NCI-H2029 (cell line): ENCODE measurements around the gene PTPRK.

Experiments used
- DNase-seq: peaks from one replicate; lab custom pipeline; 2025; lab: John Stamatoyannopoulos, UW

PTPRK gene

DNA sequence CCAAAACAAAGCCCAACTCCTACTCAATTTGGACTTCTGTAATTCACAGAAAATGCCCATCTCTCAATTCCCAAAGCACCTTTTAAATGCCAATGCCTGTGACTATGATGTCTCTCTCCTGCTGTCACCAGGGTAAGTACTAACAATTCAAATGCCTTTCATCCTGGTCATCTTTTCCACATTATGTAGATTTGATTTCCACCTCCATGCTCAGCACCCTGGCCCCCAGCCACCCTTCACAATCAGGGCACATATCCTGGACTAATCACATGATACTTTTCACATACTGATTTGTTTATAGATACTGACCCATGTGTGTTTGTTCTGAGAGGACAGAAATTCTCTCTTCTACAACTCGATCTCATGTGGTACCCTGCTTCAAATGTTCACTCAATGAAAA lies 236.3 kb downstream of the PTPRK start:
- DNase-seq = no peak

DNA sequence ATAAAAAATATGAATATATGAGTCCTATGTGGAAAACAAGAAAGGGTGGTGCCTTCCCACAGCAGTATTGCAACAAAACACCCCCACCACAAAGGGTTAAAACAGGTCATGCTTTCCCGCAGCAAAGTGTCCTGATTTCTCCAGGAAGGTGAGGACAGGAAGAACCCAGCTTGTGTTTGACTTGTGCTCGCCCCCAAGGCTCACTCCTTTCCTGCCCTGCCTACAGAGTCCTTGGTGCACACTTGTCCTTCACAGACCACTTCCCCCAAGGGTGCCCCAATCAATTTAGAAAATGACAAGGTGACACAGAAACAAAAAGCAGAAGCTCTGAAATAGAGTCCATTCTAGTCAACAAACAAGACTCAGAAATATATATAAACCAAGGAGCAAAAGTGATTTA lies 237.4 kb downstream of the PTPRK start:
- no peak for DNase-seq

DNA sequence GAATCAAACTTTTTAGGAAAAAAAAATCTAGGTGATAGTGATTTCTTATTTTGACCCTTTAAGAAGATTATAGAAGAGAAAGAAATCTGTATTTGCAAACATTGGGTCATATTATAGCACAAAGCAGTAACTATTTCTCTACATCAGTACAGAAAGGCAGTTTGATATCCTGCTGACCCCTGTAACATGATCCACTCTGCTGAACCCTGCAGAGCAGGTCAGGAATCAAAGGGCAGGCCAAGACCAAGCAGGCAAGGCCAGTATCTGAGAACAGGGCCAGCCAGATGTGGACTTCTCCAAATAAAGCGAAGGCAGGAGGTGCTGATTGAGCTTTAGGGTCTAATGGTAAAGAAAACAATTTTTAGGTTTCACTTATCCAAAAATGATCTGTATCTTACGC lies 239.4 kb downstream of the PTPRK start:
- no peak for DNase-seq

DNA sequence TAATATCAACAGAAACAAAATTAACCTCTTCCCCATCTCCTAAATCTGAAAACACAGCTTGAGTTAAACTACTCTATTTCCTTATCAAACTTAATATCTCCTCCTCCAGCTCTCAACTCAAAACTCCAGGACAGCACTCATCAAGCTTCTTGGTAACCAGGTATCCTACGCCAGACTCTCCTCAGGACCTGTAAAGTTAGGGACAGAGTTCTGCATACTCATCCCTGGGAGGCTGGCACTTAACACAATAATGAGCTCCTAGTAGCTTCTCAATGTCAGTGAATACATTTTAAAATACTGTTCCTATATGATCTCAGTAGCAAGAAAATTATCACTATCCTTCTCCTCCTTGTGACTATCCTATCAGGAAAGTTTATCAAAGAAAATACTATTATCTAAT lies 240.3 kb downstream of the PTPRK start:
- no peak for DNase-seq

DNA sequence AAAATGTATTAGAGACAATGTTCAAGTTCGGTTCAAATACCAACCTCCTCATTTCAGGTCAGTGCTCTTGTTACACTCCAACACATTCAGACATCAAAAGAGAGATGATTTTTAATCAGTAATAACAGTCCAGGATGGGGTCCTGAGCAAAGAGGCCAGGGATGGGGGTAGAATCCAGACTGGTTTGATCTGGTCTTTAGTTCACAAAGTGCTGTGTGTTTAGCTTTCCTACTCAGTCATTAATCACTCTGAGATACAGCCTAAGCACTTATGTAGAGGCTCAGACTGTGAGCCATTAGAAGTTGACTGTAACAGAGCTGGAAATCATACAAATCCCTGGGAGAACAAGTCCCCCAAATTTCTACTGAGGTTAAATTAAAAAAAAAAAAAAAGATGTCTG lies 241.6 kb downstream of the PTPRK start:
- no peak for DNase-seq

DNA sequence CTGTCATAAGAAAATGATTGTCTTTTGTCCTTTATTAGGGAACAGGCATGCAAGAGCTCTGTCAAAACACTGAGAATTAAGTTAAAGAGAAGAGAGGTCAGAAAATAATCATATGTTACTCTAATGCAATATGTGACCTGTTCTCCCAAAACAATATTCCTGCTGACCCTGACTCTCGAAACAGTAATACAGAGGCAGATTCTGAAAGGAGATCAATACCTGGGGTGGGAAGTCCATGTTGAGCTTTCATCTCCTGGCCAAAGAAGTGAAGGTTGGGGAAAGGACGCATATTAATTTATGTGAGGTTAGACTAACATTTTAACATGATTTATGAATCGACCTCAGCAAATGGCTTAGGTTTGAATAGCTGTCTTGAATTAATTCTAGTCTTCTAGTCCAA lies 243.0 kb downstream of the PTPRK start:
- DNase-seq = no peak

DNA sequence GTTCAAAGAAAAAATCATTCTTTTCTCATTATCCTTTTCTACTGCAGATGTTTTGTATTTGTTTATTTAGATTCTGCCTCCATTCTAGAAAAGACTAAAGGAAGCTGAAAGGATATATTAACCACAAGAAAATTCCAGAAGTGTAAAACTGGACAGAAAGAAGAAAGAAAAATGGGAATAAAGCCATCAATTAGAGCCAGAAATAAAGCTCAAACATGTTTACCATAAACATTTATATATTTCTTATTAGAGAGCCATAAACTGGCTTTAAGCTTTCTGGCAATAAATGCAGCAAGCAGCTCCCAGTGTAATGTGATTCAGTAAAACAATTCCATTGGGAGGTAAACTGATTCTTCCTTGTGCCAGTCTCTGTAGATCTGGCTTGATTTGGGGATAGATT lies 244.1 kb downstream of the PTPRK start:
- DNase-seq = no peak

DNA sequence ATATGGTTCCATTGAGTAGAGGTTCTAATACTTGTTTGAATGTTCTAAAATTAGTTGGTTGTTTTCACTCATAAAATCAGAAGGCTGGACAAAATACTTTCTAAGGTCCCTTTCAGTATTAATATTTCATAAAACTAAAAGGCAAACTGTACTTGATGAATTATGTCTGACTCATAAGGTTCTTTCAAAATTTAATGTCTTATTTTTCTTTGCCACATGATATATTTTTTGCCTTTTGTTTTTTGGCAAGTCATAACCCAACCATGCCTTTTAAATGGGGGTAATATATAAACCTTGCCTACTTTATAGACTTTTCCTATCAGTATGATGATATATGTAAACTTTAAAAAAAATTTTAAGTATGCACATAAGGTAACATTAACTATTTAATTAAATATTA lies 244.7 kb downstream of the PTPRK start:
- DNase-seq = no peak

DNA sequence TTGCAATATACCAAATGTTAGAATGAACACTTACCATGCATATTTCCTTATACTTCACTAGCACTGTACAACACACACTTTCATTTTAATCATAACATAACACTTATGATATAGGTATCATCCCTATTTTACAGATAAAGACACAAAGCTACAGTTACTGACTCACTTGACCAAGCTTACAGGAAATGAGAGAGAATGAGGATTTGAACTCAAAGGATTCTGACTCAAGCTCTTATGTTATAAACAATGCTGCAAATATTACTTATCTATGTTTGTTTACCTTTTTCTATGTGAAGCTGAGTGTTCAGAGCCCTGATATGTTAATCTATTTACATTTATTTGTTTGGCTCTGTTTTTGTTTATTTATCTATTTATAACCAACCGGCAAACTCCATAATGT lies 245.4 kb downstream of the PTPRK start:
- DNase-seq = no peak

DNA sequence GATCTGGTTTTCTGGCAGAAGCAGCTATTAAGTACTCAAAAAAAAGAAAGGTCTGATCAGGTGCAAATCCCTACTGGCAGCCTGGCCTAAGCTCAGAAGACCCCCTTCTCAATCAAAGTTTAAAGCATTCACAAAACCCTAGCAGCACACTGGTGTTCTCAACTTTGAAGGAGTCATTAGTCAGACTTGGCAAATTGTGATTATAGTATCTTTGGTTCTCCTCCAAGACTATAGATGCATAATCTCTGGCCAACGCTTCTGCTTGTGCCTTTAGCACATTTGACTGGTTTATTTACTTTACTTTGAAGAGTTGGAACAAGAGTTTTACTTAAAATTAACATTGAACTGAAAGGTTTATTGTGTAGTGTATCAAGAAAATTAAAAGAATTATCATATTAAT lies 248.9 kb downstream of the PTPRK start:
- no peak for DNase-seq

DNA sequence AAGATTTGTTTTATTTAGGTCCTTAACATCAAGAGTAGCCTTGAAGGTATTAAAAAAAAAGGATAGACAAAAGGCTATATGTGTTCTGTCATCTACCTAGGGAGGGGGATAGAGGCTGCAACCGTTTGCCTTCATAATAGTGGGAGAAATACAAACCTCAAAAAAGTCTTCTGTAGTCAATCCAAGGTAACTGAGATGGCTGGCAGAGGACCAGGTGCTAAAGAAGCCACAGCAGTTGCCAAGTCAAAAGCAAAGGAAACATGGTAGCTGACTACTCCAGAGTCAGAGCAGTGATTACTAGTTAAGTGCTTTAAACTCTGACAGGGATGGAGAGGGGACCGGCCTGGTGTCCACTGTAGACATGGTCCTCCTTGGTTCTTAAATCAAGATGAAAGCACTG lies 249.4 kb downstream of the PTPRK start:
- no peak for DNase-seq

DNA sequence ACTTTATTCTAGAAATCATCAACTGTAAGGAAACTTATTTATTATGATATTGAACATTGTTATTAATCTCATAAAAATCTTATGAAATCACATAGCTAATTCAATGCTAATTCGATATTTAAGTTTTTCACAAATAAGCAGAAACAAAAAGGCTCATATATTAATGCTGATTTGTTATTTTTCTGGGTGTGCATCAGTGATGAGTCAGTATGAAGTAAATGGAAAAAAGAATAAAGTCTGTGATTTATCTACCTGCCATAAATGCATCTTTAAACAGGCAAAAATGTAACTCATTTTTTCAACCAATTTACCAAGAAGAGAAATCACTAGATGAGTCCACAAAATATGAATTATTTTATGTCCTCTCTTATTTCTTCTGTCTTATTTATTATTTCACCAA lies 253.5 kb downstream of the PTPRK start:
- DNase-seq = no peak

DNA sequence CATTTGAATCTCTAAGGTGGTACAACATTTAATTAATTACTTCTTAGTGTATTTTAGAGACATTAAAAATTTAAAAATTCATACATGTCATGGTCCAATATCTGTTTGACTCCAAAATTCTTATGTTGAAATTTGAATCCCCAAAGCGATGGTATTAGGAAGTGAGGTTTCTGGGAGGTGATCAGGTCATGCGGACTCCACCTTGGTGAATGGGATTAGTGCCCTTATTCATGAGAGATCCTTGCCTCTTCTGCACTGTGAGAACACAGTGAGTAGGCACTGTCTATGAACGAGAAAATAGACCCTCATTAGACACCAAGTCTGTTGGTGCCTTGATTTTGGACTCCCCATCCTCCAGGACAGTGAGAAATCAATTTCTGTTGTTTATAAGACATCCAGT lies 254.7 kb downstream of the PTPRK start:
- no peak for DNase-seq

DNA sequence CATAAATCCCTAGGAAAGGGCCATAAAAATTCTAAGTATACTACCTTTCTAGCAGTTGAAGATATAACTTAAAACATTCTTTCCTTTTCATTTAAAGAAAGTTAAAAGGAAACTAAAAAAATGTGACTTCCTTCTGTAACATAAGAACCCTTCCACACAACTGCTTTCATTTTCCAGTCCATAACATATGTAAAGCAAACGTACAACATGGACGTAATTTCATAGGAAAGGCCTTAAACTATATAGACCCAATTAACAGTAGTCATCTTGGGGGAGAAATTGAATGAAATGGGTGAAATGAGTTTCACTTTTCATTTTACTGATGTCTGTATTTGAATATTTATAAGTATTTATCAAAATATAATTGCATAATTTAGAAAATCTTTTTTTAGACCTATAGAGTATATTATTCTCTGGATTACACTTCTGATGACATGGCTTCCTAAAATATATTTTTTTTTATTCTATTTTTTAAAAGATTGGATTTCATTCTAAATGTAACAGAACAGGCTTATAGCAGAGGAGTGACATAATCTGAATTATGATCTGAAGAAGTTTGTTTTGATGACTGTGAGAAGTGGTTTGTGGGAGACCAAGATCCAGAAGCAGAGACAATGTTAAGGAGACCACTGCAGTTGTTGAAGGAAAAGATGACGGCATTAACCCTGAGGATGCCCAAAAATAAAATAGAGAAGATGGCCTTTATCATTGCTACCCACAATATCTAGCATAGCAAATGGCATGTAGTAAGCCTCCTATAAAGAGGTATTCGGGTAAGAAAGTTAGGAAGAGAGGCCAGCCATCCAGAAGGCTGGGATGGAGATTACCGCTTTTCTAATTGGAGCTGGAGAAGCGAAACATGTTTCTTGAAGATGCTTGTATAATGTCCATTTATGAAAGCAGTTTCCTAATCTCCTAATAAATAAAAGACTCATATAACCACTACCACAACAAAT lies 260.4 kb downstream of the PTPRK start:
- no peak for DNase-seq

DNA sequence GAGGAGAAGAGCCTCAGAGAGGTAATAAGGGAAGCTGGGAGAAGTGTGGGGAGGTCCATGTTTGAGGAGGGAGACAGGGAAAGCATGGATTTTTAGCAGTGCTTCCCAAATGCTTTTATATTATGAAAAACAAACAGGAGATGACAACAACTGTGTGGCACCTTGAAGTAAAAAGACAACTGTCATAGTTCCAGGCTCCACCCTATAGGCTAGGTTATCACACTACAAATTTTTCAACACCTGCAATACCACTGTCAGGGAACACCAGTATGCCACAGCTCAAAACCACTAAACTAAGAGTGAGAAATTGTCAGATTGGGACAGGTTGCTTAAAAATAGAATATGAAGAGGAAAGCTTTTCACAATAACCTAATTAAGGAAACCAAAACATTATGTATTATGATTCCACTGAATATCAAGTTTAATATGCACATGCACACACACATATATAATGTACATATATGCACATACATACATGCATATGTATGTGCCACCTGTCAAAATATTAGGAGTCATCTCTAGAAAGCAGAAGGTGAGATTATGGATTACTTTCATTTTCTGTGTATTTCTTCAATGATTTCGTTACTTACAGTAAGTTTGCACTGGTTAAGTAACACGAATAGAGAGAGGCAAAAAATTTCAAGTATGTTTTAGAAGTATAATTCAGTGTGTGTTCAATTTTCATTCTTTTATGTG lies 261.2 kb downstream of the PTPRK start:
- no peak for DNase-seq

DNA sequence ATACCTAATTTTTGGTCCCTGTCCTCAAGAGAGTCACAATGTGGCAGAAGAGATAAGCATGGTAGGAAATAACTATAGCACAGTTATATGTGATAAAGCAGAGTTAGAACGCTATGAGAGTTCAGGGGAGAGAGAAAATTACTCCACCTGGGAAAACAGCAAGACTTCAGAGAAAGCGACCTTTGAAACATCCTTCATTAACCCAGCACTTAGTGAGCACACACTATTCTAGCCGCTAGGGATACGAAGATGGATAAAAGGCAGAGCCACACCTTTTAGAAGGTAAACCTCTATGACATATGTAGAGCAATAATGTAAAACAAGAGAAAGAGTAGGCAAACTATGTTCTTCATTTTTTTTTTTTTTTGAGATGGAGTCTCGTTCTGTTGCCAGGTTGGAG lies 264.3 kb downstream of the PTPRK start:
- DNase-seq = no peak

DNA sequence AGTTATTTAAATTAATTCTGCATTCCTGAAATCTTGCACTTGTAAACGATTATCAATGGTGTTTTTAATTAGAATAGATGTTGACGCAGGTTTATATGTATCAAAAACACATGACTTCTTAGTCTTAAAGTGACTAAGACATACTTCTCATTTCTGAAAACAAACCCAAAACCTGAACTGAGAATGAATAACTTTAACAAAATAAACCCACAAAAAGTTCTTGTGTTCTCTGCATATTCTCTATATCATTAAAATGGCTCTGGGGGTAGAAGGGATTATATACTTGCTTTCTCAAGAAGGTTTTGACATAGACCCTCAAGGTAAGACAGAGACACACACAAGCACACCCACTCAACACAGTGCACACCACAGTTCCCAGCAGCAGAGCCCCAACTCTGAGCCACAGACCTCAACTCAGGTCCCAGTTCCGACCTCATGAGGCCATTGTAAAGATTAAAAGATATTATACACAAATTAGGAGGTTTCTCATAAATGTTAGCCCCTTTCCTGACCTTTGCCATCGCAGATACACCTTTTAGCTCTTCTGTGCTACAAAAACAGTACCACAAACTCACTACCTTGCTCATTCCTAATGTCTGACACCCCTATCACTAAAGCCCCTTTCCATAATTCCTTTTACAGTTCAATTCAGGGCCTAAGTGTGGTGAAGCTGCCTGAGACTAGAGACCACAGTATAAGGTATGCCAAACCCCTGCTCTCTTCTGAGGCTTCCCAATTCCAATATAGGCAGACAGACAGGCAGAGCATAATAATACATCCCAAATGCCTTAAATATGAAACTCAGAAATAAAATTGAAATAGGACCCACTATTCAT lies 267.8 kb downstream of the PTPRK start:
- no peak for DNase-seq

DNA sequence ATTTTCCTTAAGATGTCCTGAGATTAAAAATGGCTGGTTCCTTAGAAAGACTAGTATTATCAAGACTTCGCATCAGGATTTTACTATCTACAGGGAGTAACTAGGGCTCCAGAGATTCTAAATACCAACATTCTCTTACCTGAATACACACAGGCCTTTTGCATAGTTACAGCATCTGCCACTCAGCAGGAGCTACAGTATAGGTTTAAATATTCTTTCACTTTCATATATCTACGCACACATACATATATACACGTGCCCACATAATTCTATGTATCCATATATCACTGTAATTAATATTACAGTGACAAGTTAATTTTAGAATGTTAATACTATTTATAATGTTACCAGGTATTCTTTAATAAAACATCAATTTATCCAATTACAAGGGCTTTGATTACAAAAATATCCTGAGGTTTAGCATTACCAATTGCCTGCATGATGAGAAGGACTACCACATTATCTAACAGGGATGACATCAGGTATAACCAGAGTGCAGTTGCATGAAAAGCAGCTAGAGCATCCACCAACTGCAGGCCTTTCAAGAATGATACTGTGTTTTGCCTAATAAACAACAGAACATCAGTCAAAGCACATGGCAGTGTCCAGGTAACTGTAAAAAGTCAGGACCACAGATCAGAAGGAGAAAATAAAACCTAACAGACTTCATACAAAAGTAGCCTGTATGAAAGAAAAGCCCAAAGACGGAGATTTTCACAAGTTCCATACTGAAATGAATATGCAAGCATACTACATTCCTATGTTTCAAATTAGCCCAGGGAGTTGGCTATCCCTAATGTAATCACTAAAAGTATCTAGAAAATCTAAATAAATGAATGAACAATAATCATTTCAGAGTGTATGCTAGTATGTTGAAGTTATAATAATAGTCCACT lies 268.7 kb downstream of the PTPRK start:
- DNase-seq = no peak

DNA sequence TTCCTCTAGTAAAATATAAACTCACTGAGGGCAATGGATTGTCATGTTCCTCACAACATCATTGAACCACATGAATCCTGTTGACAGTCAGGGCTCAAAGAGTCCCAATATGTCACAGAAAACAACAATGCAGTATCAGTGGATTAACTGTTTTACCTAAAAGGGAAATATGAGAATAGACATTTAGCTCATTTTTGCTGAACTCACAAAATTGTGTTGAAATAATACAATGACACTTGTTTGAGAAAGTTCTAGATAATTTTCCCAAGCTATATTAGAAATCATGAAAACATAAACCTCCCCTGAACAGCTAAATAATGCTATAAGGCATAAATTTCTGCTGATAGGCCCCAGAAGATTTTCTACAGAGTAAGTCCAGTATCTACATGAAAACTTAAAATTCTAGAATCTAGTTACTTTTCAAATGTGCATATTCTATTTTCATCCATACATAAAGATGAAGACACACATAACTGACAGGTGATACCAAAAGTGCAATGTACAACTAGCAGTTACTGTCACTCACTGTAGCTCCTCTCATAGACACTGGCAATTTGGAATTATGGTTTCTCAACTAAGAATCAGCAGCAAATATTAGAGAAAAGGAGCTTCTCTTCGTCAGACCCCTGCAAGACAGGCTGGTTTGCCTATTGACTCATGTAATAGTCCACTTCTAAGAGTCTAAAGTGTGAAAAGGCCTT lies 269.9 kb downstream of the PTPRK start:
- no peak for DNase-seq

DNA sequence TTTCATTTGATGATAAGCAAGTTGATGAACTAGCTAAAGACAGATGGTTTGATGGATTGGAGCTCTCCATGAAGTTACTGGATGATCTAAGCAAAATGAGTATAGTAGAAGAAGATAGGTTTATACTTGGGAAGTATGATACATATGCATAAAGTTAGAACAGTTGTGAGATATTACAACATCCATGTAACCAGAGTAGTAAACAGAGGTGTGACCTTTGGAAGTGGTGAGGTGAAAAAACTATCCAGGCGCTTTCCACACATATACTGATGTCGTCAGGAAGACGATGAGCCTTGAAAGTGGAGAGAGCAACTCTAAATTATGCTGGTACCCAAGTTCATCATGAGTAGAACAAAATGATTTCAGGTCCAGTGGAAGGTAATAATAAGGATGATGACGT lies 271.0 kb downstream of the PTPRK start:
- no peak for DNase-seq
